H9 (cell line): ENCODE results near the gene VENTX. TPM values are rescaled to one million over a fixed set of nuclear protein-coding genes. Genes with fewer than 3 reads are reported as not detected.

Source experiments
- DNase-seq: peaks from one replicate; pipeline ENCODE4 v3.0.0-alpha.2; 2017
- H2AFZ ChIP-seq: one replicate; pipeline ENCODE4 v1.6.1; 2013; ENCODE audit warnings: mild to moderate bottlenecking, low read length, control low read depth, moderate library complexity
- H2AK5ac ChIP-seq: 2 replicates; pipeline ENCODE4 v1.6.1; 2013; ENCODE audit warnings: low read length, control low read depth, mixed read lengths; ENCODE audit not compliant: insufficient read length
- H2BK120ac ChIP-seq: one replicate; pipeline ENCODE4 v1.6.1; 2013; ENCODE audit warnings: low read depth, mild to moderate bottlenecking, low read length, control low read depth, inconsistent platforms; ENCODE audit not compliant: poor library complexity, severe bottlenecking
- H2BK12ac ChIP-seq: 2 replicates; pipeline ENCODE4 v1.6.1; 2013; ENCODE audit warnings: low read length, control low read depth, mixed read lengths, low read depth; ENCODE audit not compliant: insufficient read length
- H2BK15ac ChIP-seq: 2 replicates; pipeline ENCODE4 v1.6.1; 2013; ENCODE audit warnings: low read depth, low read length, control low read depth
- H2BK20ac ChIP-seq: one replicate; pipeline ENCODE4 v1.6.1; 2013; ENCODE audit warnings: low read depth, mild to moderate bottlenecking, low read length, control low read depth, inconsistent platforms; ENCODE audit not compliant: poor library complexity, severe bottlenecking
- H2BK5ac ChIP-seq: 2 replicates; pipeline ENCODE4 v1.6.1; 2013; ENCODE audit warnings: low read length, control low read depth, mixed read lengths; ENCODE audit not compliant: insufficient read length
- H3K14ac ChIP-seq: 2 replicates; pipeline ENCODE4 v1.6.1; 2013; ENCODE audit warnings: low read length, control low read depth; ENCODE audit not compliant: insufficient read depth
- H3K18ac ChIP-seq: 2 replicates; pipeline ENCODE4 v1.6.1; 2013; ENCODE audit warnings: low read depth, mild to moderate bottlenecking, mixed read lengths, low read length, control low read depth; ENCODE audit not compliant: insufficient read length
- H3K23ac ChIP-seq: 2 replicates; pipeline ENCODE4 v1.6.1; 2013; ENCODE audit warnings: low read length, control low read depth, mixed read lengths, low read depth; ENCODE audit not compliant: insufficient read length
- H3K23me2 ChIP-seq: 2 replicates; pipeline ENCODE4 v1.6.1; 2013; ENCODE audit warnings: low read depth, mild to moderate bottlenecking, mixed read lengths, low read length, control low read depth; ENCODE audit not compliant: insufficient read length, poor library complexity, severe bottlenecking
- H3K27ac ChIP-seq: 2 replicates; pipeline ENCODE4 v1.5.1; 2013; ENCODE audit warnings: low read length, control low read depth, mixed read lengths, low read depth; ENCODE audit not compliant: insufficient read length
- H3K27me3 ChIP-seq: 2 replicates; pipeline ENCODE4 v1.6.1; 2013; ENCODE audit warnings: low read length, control low read depth, inconsistent platforms; ENCODE audit not compliant: insufficient read depth
- H3K4ac ChIP-seq: 2 replicates; pipeline ENCODE4 v1.6.1; 2013; ENCODE audit warnings: low read depth, mild to moderate bottlenecking, control low read depth, inconsistent platforms, low read length, moderate library complexity
- H3K4me1 ChIP-seq: 2 replicates; pipeline ENCODE4 v1.6.1; 2013; ENCODE audit warnings: low read length, control low read depth, inconsistent platforms; ENCODE audit not compliant: insufficient read depth
- H3K4me2 ChIP-seq: 2 replicates; pipeline ENCODE4 v1.6.1; 2013; ENCODE audit warnings: low read length, control low read depth, mixed read lengths; ENCODE audit not compliant: insufficient read length, insufficient read depth
- H3K56ac ChIP-seq: 2 replicates; pipeline ENCODE4 v1.6.1; 2013; ENCODE audit warnings: low read depth, mild to moderate bottlenecking, mixed read lengths, low read length, control low read depth; ENCODE audit not compliant: insufficient read length
- H3K79me1 ChIP-seq: 2 replicates; pipeline ENCODE4 v1.6.1; 2013; ENCODE audit warnings: low read depth, mild to moderate bottlenecking, moderate library complexity, low read length, control low read depth, inconsistent platforms; ENCODE audit not compliant: insufficient read depth, poor library complexity, severe bottlenecking
- H3K79me2 ChIP-seq: 2 replicates; pipeline ENCODE4 v1.6.1; 2013; ENCODE audit warnings: low read length, control low read depth, inconsistent platforms; ENCODE audit not compliant: insufficient read depth
- H3K9ac ChIP-seq: 2 replicates; pipeline ENCODE4 v1.6.1; 2013; ENCODE audit warnings: low read length, control low read depth, mixed read lengths; ENCODE audit not compliant: insufficient read length; ENCODE audit errors: extremely low read depth
- H3K9me3 ChIP-seq: one replicate; pipeline ENCODE4 v1.6.1; 2013; ENCODE audit warnings: low read depth, low read length, inconsistent platforms; ENCODE audit not compliant: control insufficient read depth
- H3T11ph ChIP-seq: one replicate; pipeline ENCODE4 v1.6.1; 2013; ENCODE audit warnings: mild to moderate bottlenecking, low read length, control low read depth, inconsistent platforms
- H4K20me1 ChIP-seq: one replicate; pipeline ENCODE4 v1.6.1; 2013; ENCODE audit not compliant: control insufficient read depth, insufficient read length, insufficient read depth
- H4K5ac ChIP-seq: 2 replicates; pipeline ENCODE4 v1.6.1; 2013; ENCODE audit warnings: low read depth, mild to moderate bottlenecking, mixed read lengths, low read length, control low read depth; ENCODE audit not compliant: insufficient read length
- H4K8ac ChIP-seq: replicated peaks from 2 replicates; pipeline ENCODE4 v1.6.1; 2013; ENCODE audit warnings: low read length, control low read depth, mixed read lengths, low read depth; ENCODE audit not compliant: insufficient read length
- H4K91ac ChIP-seq: 2 replicates; pipeline ENCODE4 v1.6.1; 2013; ENCODE audit warnings: low read depth, mild to moderate bottlenecking, moderate library complexity, mixed read lengths, low read length, control low read depth; ENCODE audit not compliant: insufficient read length
- H3K27ac Mint-ChIP-seq, 3 experiments: 2 replicates in 2 of 3; 3 replicates in 1 of 3; pipeline ENCODE4 v1.8.0; 2020 to 2021; ENCODE audit warnings: mixed read lengths in 3 of 3, mild to moderate bottlenecking in 1 of 3, moderate library complexity in 1 of 3
- H3K27me3 Mint-ChIP-seq: 2 replicates; pipeline ENCODE4 v1.8.0; 2021; ENCODE audit warnings: low read depth, mild to moderate bottlenecking, moderate library complexity, mixed read lengths
- H3K36me3 Mint-ChIP-seq, 3 experiments: 2 replicates in 2 of 3; 3 replicates in 1 of 3; pipeline ENCODE4 v1.8.0; 2020 to 2021; ENCODE audit warnings: low read depth in 3 of 3, mixed read lengths in 3 of 3; ENCODE audit not compliant: insufficient read depth in 1 of 3
- H3K4me1 Mint-ChIP-seq, 2 experiments: 2 replicates each; pipeline ENCODE4 v1.8.0; 2020; ENCODE audit warnings: mixed read lengths in 2 of 2
- H3K4me3 Mint-ChIP-seq, 2 experiments: 2 replicates in 1 of 2; 3 replicates in 1 of 2; pipeline ENCODE4 v1.8.0; 2020 to 2021; ENCODE audit warnings: mild to moderate bottlenecking in 2 of 2, mixed read lengths in 2 of 2, moderate library complexity in 1 of 2
- H3K9me3 Mint-ChIP-seq, 2 experiments: 2 replicates in 1 of 2; 3 replicates in 1 of 2; pipeline ENCODE4 v1.8.0; 2020; ENCODE audit warnings: mild to moderate bottlenecking in 2 of 2, mixed read lengths in 2 of 2, moderate library complexity in 1 of 2
- WGBS: extraction: QIAGEN DNeasy Blood & Tissue Kit; methylation state at CpG from one replicate; pipeline ENCODE4 v1.1.7; 2013; ENCODE audit warnings: missing lambda C conversion rate, low lambda C conversion rate, mixed read lengths; ENCODE audit not compliant: insufficient read length; ENCODE audit errors: extremely low coverage; 5-methylcytosine and 5-hydroxymethylcytosine counted together
- total RNA-seq: library from RNA; stranded (reverse); gene quantifications from 2 replicates; pipeline ENCODE4 v1.2.1, GENCODE V29; 2021
- TF ChIP-seq, protein P1 (sequence below): fragments of 200-600 bp; sonication (generic); conservative IDR thresholded peaks from 3 replicates; pipeline ENCODE4 v1.8.0; 2021; ENCODE audit warnings: antibody characterized with exemption, mild to moderate bottlenecking

VENTX gene
- total RNA-seq, 1 experiment from 2014 or later = 10.9 TPM

GRCh38 chr10:133216776-133217175, 20.9 kb upstream of the VENTX start:
- Histone ChIP-seq H3K23ac (no peak overlapping the region), H3K4me1 (no peaks in the 10 kb centered on the region), H4K91ac (no peak overlapping the region), H2AFZ (no peak overlapping the region), H3K79me1 (no peaks in the 10 kb centered on the region), H3K18ac (no peak overlapping the region), H4K20me1 (no peaks in the 10 kb centered on the region), H4K5ac (no peak overlapping the region), H3K56ac (no peak overlapping the region), H2AK5ac (no peak overlapping the region), H2BK120ac (no peak overlapping the region), H2BK12ac (no peak overlapping the region), H3K14ac (no peak overlapping the region), H3T11ph (no peak overlapping the region), H3K27me3 (no peaks in the 10 kb centered on the region), H3K4me2 (no peak overlapping the region), H3K27ac (no peak overlapping the region), H3K79me2 (no peaks in the 10 kb centered on the region), H2BK15ac (no peak overlapping the region), H3K9me3 (no peaks in the 10 kb centered on the region), H2BK20ac (no peak overlapping the region), H3K9ac (no peak overlapping the region), H2BK5ac (no peak overlapping the region), H4K8ac (no peak overlapping the region), H3K4ac (no peak overlapping the region), H3K23me2 (no peaks in the 10 kb centered on the region)
- WGBS = no CpG with 5 or more reads among the region's 26 CpGs
- Mint-ChIP-seq H3K4me1 (peaks cover 7 to 16% of the 10 kb centered on the region in 2 experiments), H3K36me3 (peaks cover 2 to 26% (median 12%) of the 10 kb centered on the region in 3 experiments; a peak in 5 of 7 replicates), H3K27me3 (peaks cover 3% of the 10 kb centered on the region), H3K27ac (0 out of 7 replicates have a peak overlapping the region, but pooled peaks of 1 of the 3 experiments have one; percentile 32), H3K9me3 (peaks cover 2 to 5% of the 10 kb centered on the region in 2 experiments; a peak in 2 of 5 replicates), H3K4me3 (no peak overlapping the region)
- TF ChIP-seq, protein P1, sequence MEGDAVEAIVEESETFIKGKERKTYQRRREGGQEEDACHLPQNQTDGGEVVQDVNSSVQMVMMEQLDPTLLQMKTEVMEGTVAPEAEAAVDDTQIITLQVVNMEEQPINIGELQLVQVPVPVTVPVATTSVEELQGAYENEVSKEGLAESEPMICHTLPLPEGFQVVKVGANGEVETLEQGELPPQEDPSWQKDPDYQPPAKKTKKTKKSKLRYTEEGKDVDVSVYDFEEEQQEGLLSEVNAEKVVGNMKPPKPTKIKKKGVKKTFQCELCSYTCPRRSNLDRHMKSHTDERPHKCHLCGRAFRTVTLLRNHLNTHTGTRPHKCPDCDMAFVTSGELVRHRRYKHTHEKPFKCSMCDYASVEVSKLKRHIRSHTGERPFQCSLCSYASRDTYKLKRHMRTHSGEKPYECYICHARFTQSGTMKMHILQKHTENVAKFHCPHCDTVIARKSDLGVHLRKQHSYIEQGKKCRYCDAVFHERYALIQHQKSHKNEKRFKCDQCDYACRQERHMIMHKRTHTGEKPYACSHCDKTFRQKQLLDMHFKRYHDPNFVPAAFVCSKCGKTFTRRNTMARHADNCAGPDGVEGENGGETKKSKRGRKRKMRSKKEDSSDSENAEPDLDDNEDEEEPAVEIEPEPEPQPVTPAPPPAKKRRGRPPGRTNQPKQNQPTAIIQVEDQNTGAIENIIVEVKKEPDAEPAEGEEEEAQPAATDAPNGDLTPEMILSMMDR = no peak
- no peak for DNase-seq
